CD4-positive, alpha-beta T cell (primary cell): ENCODE data around the gene HIGD1C. TPM values are rescaled to one million over a fixed set of nuclear protein-coding genes. Genes with fewer than 3 reads are reported as not detected.
"Not testable (repeated sequence)": the region's sequence is repeated elsewhere in the genome, so short reads cannot be mapped to it uniquely, and the experiment has no call there.

Source experiments
- ATAC-seq: fragments of 200-7000 bp; cut with Tn5 transposase; one replicate; pipeline ENCODE4 v1.10.0; 2022; ENCODE audit warnings: mild to moderate bottlenecking; ENCODE audit not compliant: poor library complexity
- CTCF ChIA-PET: fragments of 350-600 bp; sonication (Branson Sonifier 250); formaldehyde crosslinking; loops from one replicate; lab custom pipeline; 2021; ENCODE audit warnings: antibody characterized with exemption, inconsistent platforms; lab: Charles Lee
- POLR2A ChIA-PET: fragments of 350-600 bp; sonication (Branson Sonifier 250); formaldehyde crosslinking; loops from one replicate; lab custom pipeline; 2021; ENCODE audit warnings: antibody characterized with exemption, inconsistent platforms; lab: Charles Lee
- DNase-seq, 14 experiments: peaks; one replicate each; pipeline ENCODE4 v3.0.0-alpha.2; 2013 to 2020; ENCODE audit warnings: mixed read lengths in 2 of 14
- H3K27ac ChIP-seq, 2 donors: one replicate each; pipeline versions ENCODE4 v1.5.1 to v1.7.0; 2013; ENCODE audit warnings: low read length in 2 of 2, low read depth in 1 of 2, mild to moderate bottlenecking in 1 of 2
- H3K27me3 ChIP-seq, 2 experiments: 1 replicate in 1 of 2; 2 replicates in 1 of 2; pipeline versions ENCODE4 v1.6.1 to v1.7.0; 2013; ENCODE audit warnings: low read length in 2 of 2, control low read depth in 1 of 2, mild to moderate bottlenecking in 1 of 2, moderate library complexity in 1 of 2; ENCODE audit not compliant: insufficient read depth in 2 of 2, control insufficient read depth in 1 of 2
- H3K36me3 ChIP-seq: one replicate; pipeline ENCODE4 v1.6.1; 2013; ENCODE audit warnings: low read length, control low read depth; ENCODE audit not compliant: insufficient read depth
- H3K4me1 ChIP-seq: one replicate; pipeline ENCODE4 v1.6.1; 2013; ENCODE audit warnings: low read length, control low read depth; ENCODE audit not compliant: insufficient read depth
- H3K4me3 ChIP-seq: one replicate; pipeline ENCODE4 v1.5.1; 2013; ENCODE audit warnings: mild to moderate bottlenecking, low read length, moderate library complexity
- H3K9me3 ChIP-seq, 2 experiments: 1 replicate in 1 of 2; 2 replicates in 1 of 2; pipeline versions ENCODE4 v1.6.1 to v1.7.0; 2013; ENCODE audit warnings: low read length in 2 of 2, mild to moderate bottlenecking in 2 of 2, control low read depth in 1 of 2, moderate library complexity in 1 of 2; ENCODE audit not compliant: control insufficient read depth in 1 of 2, insufficient read depth in 1 of 2
- H3K27ac Mint-ChIP-seq: one replicate; pipeline ENCODE4 v1.8.0; 2020; ENCODE audit warnings: mixed read lengths
- H3K27me3 Mint-ChIP-seq: one replicate; pipeline ENCODE4 v1.8.0; 2021; ENCODE audit warnings: mixed read lengths
- H3K36me3 Mint-ChIP-seq: one replicate; pipeline ENCODE4 v1.8.0; 2021; ENCODE audit warnings: low read depth, mixed read lengths
- H3K4me1 Mint-ChIP-seq: one replicate; pipeline ENCODE4 v1.8.0; 2021; ENCODE audit warnings: low read depth, mixed read lengths
- H3K4me3 Mint-ChIP-seq: one replicate; pipeline ENCODE4 v1.8.0; 2020; ENCODE audit warnings: mild to moderate bottlenecking, mixed read lengths
- H3K9me3 Mint-ChIP-seq: one replicate; pipeline ENCODE4 v1.8.0; 2020; ENCODE audit warnings: mixed read lengths
- CTCF ChIP-seq: fragments of 200-600 bp; IDR thresholded peaks from one replicate; pipeline ENCODE4 v1.8.0; 2022; ENCODE audit warnings: antibody characterized with exemption, mild to moderate bottlenecking
- intact Hi-C, 2 experiments: fragments of 100-400 bp; cut with DNase I in 1 of 2; cut with micrococcal nuclease in 1 of 2; formaldehyde crosslinking; loops; one replicate each; pipeline versions ENCODE4 v1.15.1 to v1.9.0; 2023 to 2025; cut with DNase I, micrococcal nuclease
- total RNA-seq, 174 experiments: library from RNA in 2 of 174; stranded (reverse) in 2 of 174; gene quantifications; one replicate each; pipeline ENCODE4 v1.2.3 and lab custom pipeline; 2021 to 2026

Gene HIGD1C
- total RNA-seq, 2 experiments from 2014 or later, result not detected

GRCh38 chr12:50953047-50953446, 703 bp downstream of the HIGD1C start:
- Histone ChIP-seq H3K27me3 (no peaks in the 10 kb centered on the region), H3K9me3 (no peaks in the 10 kb centered on the region)
- CTCF ChIA-PET, result interaction anchor here (0.6 kb wide), 1 partner anchor 60 kb away, joined by 4 read pairs; no protein-coding TSS in a partner anchor

GRCh38 chr12:50954789-50955188, 2.4 kb downstream of the HIGD1C start:
- H3K27me3 ChIP-seq, H3K9me3 ChIP-seq, H3K4me3 Mint-ChIP-seq, ATAC-seq, POLR2A ChIA-PET, H3K36me3 Mint-ChIP-seq, H3K4me3 ChIP-seq, H3K4me1 ChIP-seq, H3K27me3 Mint-ChIP-seq, H3K4me1 Mint-ChIP-seq, CTCF ChIA-PET, H3K36me3 ChIP-seq, intact Hi-C loops, DNase-seq, H3K9me3 Mint-ChIP-seq, H3K27ac ChIP-seq, H3K27ac Mint-ChIP-seq: not testable (repeated sequence)

More at GRCh38 chr12:50953047-50953446, 703 bp downstream of the HIGD1C start:
- ATAC-seq, result no peak
- POLR2A ChIA-PET, result no interaction called here
- H3K9me3 Mint-ChIP-seq, result no peaks in the 10 kb centered on the region
- H3K27me3 Mint-ChIP-seq, result no peaks in the 10 kb centered on the region
- H3K4me1 Mint-ChIP-seq, result no peaks in the 10 kb centered on the region
- no peaks in the 10 kb centered on the region for H3K4me1 ChIP-seq
- no peak overlapping the region for H3K4me3 Mint-ChIP-seq
- no peak for TF ChIP-seq CTCF
- H3K36me3 Mint-ChIP-seq, result no peaks in the 10 kb centered on the region
- intact Hi-C loops, result no loop called here
- H3K27ac Mint-ChIP-seq, result no peak overlapping the region
- DNase-seq, result peak in 1 of 14 experiments; percentile 4
- no peak overlapping the region for H3K27ac ChIP-seq
- no peaks in the 10 kb centered on the region for H3K36me3 ChIP-seq
- H3K4me3 ChIP-seq, result no peak overlapping the region

GRCh38 chr12:50955288-50955687, 2.9 kb downstream of the HIGD1C start:
- H3K9me3 Mint-ChIP-seq, result no peaks in the 10 kb centered on the region
- ChIA-PET CTCF (interaction anchor here (0.6 kb wide), 1 partner anchor 547 kb away, joined by 4 read pairs; no protein-coding TSS in a partner anchor), POLR2A (no interaction called here)
- ATAC-seq, result no peak
- intact Hi-C loops, result no loop called here
- H3K4me1 Mint-ChIP-seq, result peaks cover 5% of the 10 kb centered on the region
- H3K4me3 Mint-ChIP-seq, result no peak overlapping the region
- Histone ChIP-seq H3K4me3 (no peak overlapping the region), H3K9me3 (no peaks in the 10 kb centered on the region), H3K36me3 (no peaks in the 10 kb centered on the region), H3K4me1 (no peaks in the 10 kb centered on the region), H3K27ac (no peak overlapping the region), H3K27me3 (no peaks in the 10 kb centered on the region)
- no peak for DNase-seq
- no peaks in the 10 kb centered on the region for H3K36me3 Mint-ChIP-seq
- no peaks in the 10 kb centered on the region for H3K27me3 Mint-ChIP-seq
- TF ChIP-seq CTCF, result no peak
- H3K27ac Mint-ChIP-seq, result no peak overlapping the region

- no peaks in the 10 kb centered on the region for H3K27me3 ChIP-seq
- Mint-ChIP-seq H3K36me3 (no peaks in the 10 kb centered on the region), H3K9me3 (no peaks in the 10 kb centered on the region), H3K27me3 (no peaks in the 10 kb centered on the region), H3K27ac (no peak overlapping the region), H3K4me1 (peaks cover 6% of the 10 kb centered on the region), H3K4me3 (no peak overlapping the region)
- no peak for ATAC-seq
- H3K4me1 ChIP-seq, result no peaks in the 10 kb centered on the region
- no peak overlapping the region for H3K4me3 ChIP-seq
- H3K9me3 ChIP-seq, result no peaks in the 10 kb centered on the region
- DNase-seq, result no peak
- intact Hi-C loops, result no loop called here
- CTCF ChIA-PET, result interaction anchor here (0.6 kb wide), 1 partner anchor 547 kb away, joined by 4 read pairs; no protein-coding TSS in a partner anchor
- no peak for TF ChIP-seq CTCF
- H3K27ac ChIP-seq, result no peak overlapping the region
- no peaks in the 10 kb centered on the region for H3K36me3 ChIP-seq
- POLR2A ChIA-PET, result no interaction called here
These were observed 3.4 kb downstream of the HIGD1C start for GRCh38 chr12:50955697-50956096.
